Gastrocnemius medialis (tissue), 4 donors: ENCODE measurements around the gene PHACTR3.

Experiments used
- CTCF ChIP-seq, 5 experiments: fragments of 450-650 bp in 3 of 5; fragments of 200-600 bp in 2 of 5; sonication (generic) in 2 of 5; IDR thresholded peaks in 4 of 5; conservative IDR thresholded peaks in 1 of 5; 1 replicate in 4 of 5; 2 replicates in 1 of 5; pipeline ENCODE4 v1.5.1; 2016 to 2019; ENCODE audit warnings: antibody characterized with exemption in 5 of 5, mild to moderate bottlenecking in 3 of 5, moderate library complexity in 3 of 5
- POLR2A ChIP-seq, 2 donors: fragments of 450-650 bp; IDR thresholded peaks; one replicate each; pipeline ENCODE4 v1.6.1; 2017; ENCODE audit warnings: antibody characterized with exemption in 2 of 2, mild to moderate bottlenecking in 2 of 2, moderate library complexity in 2 of 2

DNA sequence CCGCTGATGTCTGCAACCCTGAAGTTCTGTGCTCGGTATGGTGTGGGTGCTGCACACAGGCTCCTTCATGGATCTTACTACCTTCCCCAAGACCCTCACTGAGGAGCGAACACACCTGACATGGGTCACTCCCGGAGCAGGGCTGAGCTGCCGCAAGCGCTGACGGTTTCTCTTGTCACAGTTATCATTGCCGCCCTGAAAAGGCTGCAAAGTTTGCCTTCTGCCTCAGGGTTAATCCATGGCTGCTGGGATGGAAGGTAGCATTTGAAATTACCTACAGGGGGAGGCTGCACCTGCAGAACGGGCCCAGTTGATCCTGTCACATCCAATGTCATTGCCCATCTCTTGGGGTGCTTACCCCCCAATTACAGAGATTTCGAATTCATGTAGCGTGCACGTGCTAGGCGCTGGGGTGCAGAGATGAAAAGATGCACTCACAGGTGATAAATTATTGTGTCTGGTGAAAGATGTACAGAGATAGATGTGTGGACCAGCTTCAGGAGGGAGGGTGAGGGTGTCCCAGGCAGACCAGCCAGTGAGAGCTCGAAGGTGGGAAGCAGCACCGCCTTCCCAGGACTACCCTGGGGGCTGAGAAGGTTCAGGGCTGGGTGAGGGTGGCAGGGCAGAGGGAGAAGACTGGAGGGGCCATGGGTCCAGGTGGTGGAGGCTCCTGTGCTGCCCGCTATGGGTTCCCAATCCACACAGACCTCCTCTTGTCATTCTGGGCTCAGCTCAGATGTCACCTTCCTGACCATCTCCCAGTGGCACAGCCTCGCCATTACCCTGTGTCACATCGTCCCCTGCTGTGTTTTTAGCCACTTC lies 209.0 kb downstream of the PHACTR3 start:
- TF ChIP-seq CTCF (IDR thresholded peaks at IDR 0.05 in 4 of 5, conservative IDR thresholded peaks at IDR 0.05 in 1 of 5) (no peak), POLR2A (IDR thresholded peaks at IDR 0.05) (no peak)
